Activated CD4-positive, alpha-beta T cell treated with anti-CD3 and anti-CD28 coated beads for 36 hours (primary cell): ENCODE data around the gene DCT. TPM values are rescaled to one million over a fixed set of nuclear protein-coding genes. Genes with fewer than 3 reads are reported as not detected.

Experiments
- ATAC-seq: fragments of 200-7000 bp; cut with Tn5 transposase; one replicate; pipeline ENCODE4 v1.10.0; 2021; ENCODE audit warnings: mild to moderate bottlenecking, moderate library complexity
- CTCF ChIA-PET: fragments of 350-600 bp; sonication (Branson Sonifier 250); formaldehyde crosslinking; loops from one replicate; lab custom pipeline; 2021; ENCODE audit warnings: antibody characterized with exemption; lab: Charles Lee
- POLR2A ChIA-PET: fragments of 350-600 bp; sonication (Branson Sonifier 250); formaldehyde crosslinking; loops from one replicate; lab custom pipeline; 2021; ENCODE audit warnings: antibody characterized with exemption, inconsistent platforms; lab: Charles Lee
- DNase-seq: peaks from one replicate; pipeline ENCODE4 v3.0.0-alpha.2; 2020
- H3K27ac Mint-ChIP-seq: one replicate; pipeline ENCODE4 v1.8.0; 2021; ENCODE audit warnings: mixed read lengths
- H3K27me3 Mint-ChIP-seq: one replicate; pipeline ENCODE4 v1.8.0; 2021; ENCODE audit warnings: mixed read lengths
- H3K36me3 Mint-ChIP-seq: one replicate; pipeline ENCODE4 v1.8.0; 2021; ENCODE audit warnings: low read depth, mixed read lengths
- H3K4me1 Mint-ChIP-seq: one replicate; pipeline ENCODE4 v1.8.0; 2021; ENCODE audit warnings: mixed read lengths
- H3K4me3 Mint-ChIP-seq: one replicate; pipeline ENCODE4 v1.8.0; 2021; ENCODE audit warnings: mild to moderate bottlenecking, moderate library complexity, mixed read lengths
- H3K9me3 Mint-ChIP-seq: one replicate; pipeline ENCODE4 v1.8.0; 2021; ENCODE audit warnings: low read depth, mixed read lengths
- intact Hi-C, 2 experiments: fragments of 100-400 bp; cut with DNase I in 1 of 2; cut with micrococcal nuclease in 1 of 2; formaldehyde crosslinking; loops; one replicate each; pipeline versions ENCODE4 v1.14.2 to v1.15.1; 2022 to 2024; cut with DNase I, micrococcal nuclease
- total RNA-seq, 2 experiments: library from RNA; stranded (reverse); gene quantifications; one replicate each; pipeline ENCODE4 v1.2.3, GENCODE V29; 2021

Gene DCT
- total RNA-seq, 2 experiments from 2014 or later: 0.12 to 0.14 TPM

GRCh38 chr13:94394723-94395122, 84.8 kb downstream of the DCT start:
- H3K36me3 Mint-ChIP-seq: no peaks in the 10 kb centered on the region
- ChIA-PET POLR2A (no interaction called here), CTCF (interaction anchor here (1.5 kb wide), 1 partner anchor 223 kb away, joined by 4 read pairs; no protein-coding TSS in a partner anchor)

GRCh38 chr13:94390881-94391280, 88.6 kb downstream of the DCT start:
- H3K9me3 Mint-ChIP-seq: no peaks in the 10 kb centered on the region
- POLR2A ChIA-PET: interaction anchor here (0.7 kb wide), 1 partner anchor 27 kb away, joined by 4 read pairs; no protein-coding TSS in a partner anchor
- H3K4me3 Mint-ChIP-seq: no peak overlapping the region
- no peak overlapping the region for H3K27ac Mint-ChIP-seq
- ATAC-seq (no peak), DNase-seq (no peak)
- no peaks in the 10 kb centered on the region for H3K36me3 Mint-ChIP-seq
- H3K27me3 Mint-ChIP-seq: peaks cover 10% of the 10 kb centered on the region
- no peaks in the 10 kb centered on the region for H3K4me1 Mint-ChIP-seq
- intact Hi-C loops: no loop called here
- CTCF ChIA-PET: no interaction called here

More at GRCh38 chr13:94394723-94395122, 84.8 kb downstream of the DCT start:
- Mint-ChIP-seq H3K4me3 (no peak overlapping the region), H3K27me3 (peaks cover 16% of the 10 kb centered on the region), H3K9me3 (peaks cover 3% of the 10 kb centered on the region), H3K4me1 (no peaks in the 10 kb centered on the region), H3K27ac (no peak overlapping the region)
- ATAC-seq (no peak), DNase-seq (no peak)
- intact Hi-C loops: no loop called here

GRCh38 chr13:94389604-94390351, 89.7 kb downstream of the DCT start:
- CTCF ChIA-PET: interaction anchor here (1.0 kb wide), 1 partner anchor 141 kb away, joined by 4 read pairs; no protein-coding TSS in a partner anchor
- Mint-ChIP-seq H3K36me3 (no peaks in the 10 kb centered on the region), H3K4me1 (no peaks in the 10 kb centered on the region), H3K27ac (no peak overlapping the region), H3K4me3 (no peak overlapping the region), H3K9me3 (no peaks in the 10 kb centered on the region), H3K27me3 (peaks cover 10% of the 10 kb centered on the region)
- ATAC-seq (no peak), DNase-seq (no peak)
- intact Hi-C loops: no loop called here
- POLR2A ChIA-PET: no interaction called here

- H3K27me3 Mint-ChIP-seq: peaks cover 11% of the 10 kb centered on the region
- POLR2A ChIA-PET: no interaction called here
- no peak overlapping the region for H3K27ac Mint-ChIP-seq
- no peaks in the 10 kb centered on the region for H3K9me3 Mint-ChIP-seq
- CTCF ChIA-PET: no interaction called here
- ATAC-seq: no peak
- H3K4me1 Mint-ChIP-seq: no peaks in the 10 kb centered on the region
- DNase-seq: no peak
- H3K4me3 Mint-ChIP-seq: no peak overlapping the region
- H3K36me3 Mint-ChIP-seq: no peaks in the 10 kb centered on the region
- intact Hi-C loops: no loop called here
Observed at GRCh38 chr13:94387047-94387446, 92.4 kb downstream of the DCT start.

Other genes with a start within 250 kb of the DCT start
- gene TGDS, start 116.5 kb upstream of the DCT start, total RNA-seq: 10 to 100 TPM; 23.4 to 24.2 TPM
- gene GPR180, start 122.2 kb upstream of the DCT start, total RNA-seq: 1 to 10 TPM; 8.0 to 8.6 TPM
- not detected for gene SOX21, start 232.9 kb upstream of the DCT start, total RNA-seq